Activated CD8-positive, alpha-beta memory T cell treated with anti-CD3 and anti-CD28 coated beads, Interleukin-2, amount 10 ng/mL, durations not matched to agents 7 days and 5 days (primary cell): ENCODE measurements around the gene ZNF653. TPM values are rescaled to one million over a fixed set of nuclear protein-coding genes. Genes with fewer than 3 reads are reported as not detected.

Experiments
- ATAC-seq: fragments of 150-1000 bp; cut with Tn5 transposase; one replicate; pipeline ENCODE4 v1.10.0; 2021; ENCODE audit warnings: moderate library complexity
- CTCF ChIA-PET: fragments of 350-600 bp; sonication (Branson Sonifier 250); formaldehyde crosslinking; loops from one replicate; lab custom pipeline; 2021; ENCODE audit warnings: antibody characterized with exemption; lab: Charles Lee
- DNase-seq: peaks from one replicate; pipeline ENCODE4 v3.0.0-alpha.2; 2020
- H3K27ac Mint-ChIP-seq: one replicate; pipeline ENCODE4 v1.8.0; 2021; ENCODE audit warnings: mild to moderate bottlenecking, mixed read lengths
- H3K27me3 Mint-ChIP-seq: one replicate; pipeline ENCODE4 v1.8.0; 2021; ENCODE audit warnings: mixed read lengths
- H3K36me3 Mint-ChIP-seq: one replicate; pipeline ENCODE4 v1.8.0; 2021; ENCODE audit warnings: mild to moderate bottlenecking, mixed read lengths
- H3K4me1 Mint-ChIP-seq: one replicate; pipeline ENCODE4 v1.8.0; 2021; ENCODE audit warnings: mixed read lengths
- H3K4me3 Mint-ChIP-seq: one replicate; pipeline ENCODE4 v1.8.0; 2021; ENCODE audit warnings: mild to moderate bottlenecking, moderate library complexity, mixed read lengths
- H3K9me3 Mint-ChIP-seq: one replicate; pipeline ENCODE4 v1.8.0; 2022; ENCODE audit warnings: low read depth, mixed read lengths
- total RNA-seq, 2 experiments: library from RNA; stranded (reverse); gene quantifications; one replicate each; pipeline ENCODE4 v1.2.3, GENCODE V29; 2021

Gene ZNF653
- total RNA-seq, 2 experiments from 2014 or later = 16.1 to 16.7 TPM

DNA sequence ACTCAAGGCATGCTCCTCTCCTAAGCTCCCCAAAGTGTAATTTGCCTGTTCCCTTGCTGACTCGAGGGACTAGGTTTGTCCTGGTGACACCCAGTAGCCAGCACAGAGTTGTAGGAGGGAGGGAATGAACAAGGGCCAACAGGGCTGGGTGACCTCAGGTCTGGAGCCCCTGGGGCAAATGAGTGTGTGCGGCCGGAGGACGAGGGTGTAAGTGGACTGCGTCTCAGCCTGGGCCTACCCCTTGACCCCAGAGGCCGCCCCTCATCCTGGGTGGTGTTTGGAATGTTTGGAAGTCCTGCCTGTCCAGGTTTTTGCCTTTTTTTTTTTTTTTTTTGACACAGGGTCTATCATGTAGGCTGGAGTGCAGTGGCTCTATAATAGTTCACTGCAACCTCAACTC lies 1.3 kb upstream of the ZNF653 start:
- no peaks in the 10 kb centered on the region for H3K9me3 Mint-ChIP-seq
- H3K27me3 Mint-ChIP-seq = no peaks in the 10 kb centered on the region
- CTCF ChIA-PET = interaction anchor here (1.0 to 2.1 kb wide), 3 partner anchors 24 to 130 kb away, joined by 4 to 8 read pairs (median 4); no protein-coding TSS in a partner anchor
- DNase-seq (no peak), ATAC-seq (no peak)
- H3K27ac Mint-ChIP-seq = peak overlapping the region; percentile 92
- peak overlapping the region; percentile 81 for H3K4me3 Mint-ChIP-seq
- peaks cover 20% of the 10 kb centered on the region for H3K4me1 Mint-ChIP-seq
- peaks cover 1% of the 10 kb centered on the region for H3K36me3 Mint-ChIP-seq

DNA sequence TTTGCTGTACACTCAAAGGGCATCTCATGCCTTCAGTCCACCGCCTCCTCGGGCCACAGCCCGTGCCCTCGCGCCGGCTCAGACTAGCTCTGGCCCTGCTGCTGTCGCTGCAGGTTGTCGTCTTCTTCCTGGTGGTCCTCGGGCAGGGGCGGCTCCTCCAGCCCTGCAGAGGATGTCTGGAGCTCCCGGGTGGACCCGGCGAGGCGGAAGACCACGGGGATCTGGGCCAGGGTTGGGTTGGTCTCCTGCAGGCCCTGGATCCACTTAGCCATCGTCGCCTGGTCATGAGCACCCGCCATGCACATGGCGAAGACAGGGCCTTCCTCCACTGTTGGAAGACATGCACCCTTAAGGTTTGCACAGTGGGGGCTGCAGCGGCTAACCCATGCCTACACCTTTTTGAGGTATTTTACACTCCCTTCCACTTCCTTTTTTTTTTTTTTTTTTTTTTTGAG lies 489 bp upstream of the ZNF653 start:
- Mint-ChIP-seq H3K4me3 (peak overlapping the region; percentile 81), H3K27ac (peak overlapping the region; percentile 92), H3K36me3 (peaks cover 1% of the 10 kb centered on the region), H3K4me1 (peaks cover 20% of the 10 kb centered on the region), H3K9me3 (no peaks in the 10 kb centered on the region), H3K27me3 (no peaks in the 10 kb centered on the region)
- DNase-seq = no peak
- CTCF ChIA-PET = interaction anchor here (1.0 to 2.1 kb wide), 3 partner anchors 23 to 129 kb away, joined by 4 to 8 read pairs (median 4); no protein-coding TSS in a partner anchor
- ATAC-seq = peak; percentile 40

DNA sequence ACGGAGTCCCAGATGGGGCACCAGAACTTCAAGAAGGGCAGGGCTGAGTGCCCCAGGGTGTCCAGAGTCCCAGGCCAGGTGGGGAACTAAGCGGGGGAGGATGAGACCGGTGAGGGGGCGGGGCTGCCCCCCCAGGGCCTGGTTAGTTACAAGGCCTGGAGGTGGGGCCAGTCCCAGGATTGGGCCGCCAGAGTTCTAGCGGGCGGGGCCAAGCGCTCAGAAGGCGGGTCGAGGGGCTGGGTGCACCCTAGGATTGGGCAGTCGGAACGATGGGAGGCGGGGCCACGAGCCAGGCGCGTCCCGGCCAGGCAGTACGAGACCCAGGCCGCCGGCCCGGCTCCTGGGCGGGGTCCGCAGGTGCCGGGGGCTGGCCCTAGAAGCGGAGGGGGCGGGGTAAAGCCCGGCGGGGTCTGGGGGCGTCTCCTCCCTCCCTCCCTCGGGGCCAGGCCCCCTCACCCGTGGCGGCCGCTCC lies 571 bp downstream of the ZNF653 start:
- peak; percentile 94 for ATAC-seq
- Mint-ChIP-seq H3K36me3 (peaks cover 1% of the 10 kb centered on the region), H3K27me3 (no peaks in the 10 kb centered on the region), H3K4me3 (peak overlapping the region; percentile 81), H3K4me1 (peaks cover 20% of the 10 kb centered on the region), H3K27ac (peak overlapping the region; percentile 92), H3K9me3 (no peaks in the 10 kb centered on the region)
- CTCF ChIA-PET = interaction anchor here (1.0 to 2.1 kb wide), 3 partner anchors 22 to 419 kb away, joined by 3 to 8 read pairs (median 3); no protein-coding TSS in a partner anchor
- peak; percentile 98 for DNase-seq

DNA sequence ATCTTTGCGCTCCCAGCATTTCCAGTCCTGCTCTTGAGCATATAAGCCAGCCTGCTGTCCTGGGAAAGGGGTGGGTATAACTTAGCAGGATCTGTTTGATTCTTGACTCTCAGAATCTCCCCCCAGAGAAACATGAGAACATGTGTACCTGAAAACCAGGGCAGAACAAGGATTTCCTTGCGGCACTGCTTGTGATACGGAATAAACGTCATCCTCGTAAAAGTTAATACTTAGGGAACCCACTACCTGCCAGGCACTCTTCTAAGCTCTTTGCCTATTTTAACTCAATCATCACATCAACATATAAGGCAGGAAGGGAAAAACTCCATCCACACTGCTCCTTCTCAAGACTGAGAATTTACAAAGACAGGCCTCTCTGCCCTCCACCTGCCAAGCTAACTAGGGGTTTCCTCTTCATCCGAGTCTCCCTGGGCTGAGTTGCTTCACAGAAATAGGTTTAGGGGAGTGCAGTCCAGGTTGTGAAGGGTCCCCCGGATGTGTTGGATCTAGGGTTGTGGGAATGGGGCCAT lies 1.1 kb downstream of the ZNF653 start:
- H3K27ac Mint-ChIP-seq = peak overlapping the region; percentile 92
- no peaks in the 10 kb centered on the region for H3K27me3 Mint-ChIP-seq
- peaks cover 20% of the 10 kb centered on the region for H3K4me1 Mint-ChIP-seq
- H3K4me3 Mint-ChIP-seq = peak overlapping the region; percentile 81
- ATAC-seq (no peak), DNase-seq (no peak)
- no peaks in the 10 kb centered on the region for H3K9me3 Mint-ChIP-seq
- CTCF ChIA-PET = interaction anchor here (1.1 kb wide), 1 partner anchor 420 kb away, joined by 3 read pairs; no protein-coding TSS in a partner anchor
- peaks cover 1% of the 10 kb centered on the region for H3K36me3 Mint-ChIP-seq

DNA sequence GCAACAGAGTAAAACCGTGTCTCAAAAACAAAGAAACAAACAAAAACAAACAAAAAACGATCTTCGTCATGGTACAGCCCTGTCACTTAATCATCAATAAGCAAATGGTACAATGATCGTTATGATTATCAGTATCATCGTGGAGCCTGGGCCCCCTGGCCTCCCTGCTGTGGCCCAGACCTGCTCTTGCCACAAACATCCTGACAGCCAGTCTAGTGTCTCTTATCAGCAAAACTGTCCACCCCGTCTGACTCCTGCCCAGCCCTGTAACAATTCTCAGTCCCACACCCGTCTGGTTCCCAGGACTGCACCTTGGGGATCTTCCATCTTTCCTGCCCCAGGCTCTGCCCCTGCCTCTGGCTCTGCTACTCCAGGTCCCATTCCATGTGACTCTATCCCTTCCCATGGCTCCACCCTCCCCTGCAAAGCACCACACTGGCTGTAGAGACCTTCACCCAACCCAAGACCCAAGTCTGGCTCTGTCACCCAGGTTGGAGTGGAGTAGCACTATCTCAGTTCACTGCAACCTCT lies 5.7 kb downstream of the ZNF653 start:
- H3K4me3 Mint-ChIP-seq = no peak overlapping the region
- H3K27me3 Mint-ChIP-seq = no peaks in the 10 kb centered on the region
- no peaks in the 10 kb centered on the region for H3K9me3 Mint-ChIP-seq
- ATAC-seq (no peak), DNase-seq (no peak)
- CTCF ChIA-PET = interaction anchor here (0.7 to 3.1 kb wide), 2 partner anchors 17 to 132 kb away, joined by 4 to 8 read pairs; no protein-coding TSS in a partner anchor
- H3K4me1 Mint-ChIP-seq = peaks cover 7% of the 10 kb centered on the region
- peaks cover 4% of the 10 kb centered on the region for H3K36me3 Mint-ChIP-seq
- H3K27ac Mint-ChIP-seq = no peak overlapping the region

DNA sequence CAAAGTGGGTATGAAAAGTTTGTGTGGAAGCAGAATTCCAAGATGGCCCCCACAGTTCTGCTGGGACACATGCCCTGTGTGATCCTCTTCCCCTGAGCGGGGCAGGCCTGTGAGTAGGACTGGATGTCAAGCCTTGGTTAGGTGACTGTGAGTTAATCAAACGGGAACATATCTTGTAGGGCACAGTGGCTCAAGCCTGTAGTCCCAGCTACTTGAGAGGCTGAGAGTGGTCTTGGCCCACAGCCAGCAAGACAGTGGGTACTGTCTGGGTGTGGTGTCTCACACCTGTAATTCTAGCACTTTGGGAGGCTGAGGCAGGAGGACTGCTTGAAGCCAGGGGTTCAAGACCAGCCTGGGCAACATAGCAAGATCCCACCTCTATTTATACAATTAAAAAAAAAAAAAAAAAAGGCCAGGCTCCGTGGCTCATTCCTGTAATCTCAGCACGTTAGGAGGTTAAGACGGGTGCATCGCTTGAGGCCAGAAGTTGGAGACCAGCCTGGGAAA lies 6.4 kb downstream of the ZNF653 start:
- ATAC-seq (no peak), DNase-seq (no peak)
- Mint-ChIP-seq H3K27ac (no peak overlapping the region), H3K4me1 (peaks cover under 1% of the 10 kb centered on the region), H3K27me3 (no peaks in the 10 kb centered on the region), H3K4me3 (no peak overlapping the region), H3K36me3 (peaks cover 4% of the 10 kb centered on the region), H3K9me3 (no peaks in the 10 kb centered on the region)
- CTCF ChIA-PET = interaction anchor here (0.7 kb wide), 1 partner anchor 132 kb away, joined by 4 read pairs; no protein-coding TSS in a partner anchor

DNA sequence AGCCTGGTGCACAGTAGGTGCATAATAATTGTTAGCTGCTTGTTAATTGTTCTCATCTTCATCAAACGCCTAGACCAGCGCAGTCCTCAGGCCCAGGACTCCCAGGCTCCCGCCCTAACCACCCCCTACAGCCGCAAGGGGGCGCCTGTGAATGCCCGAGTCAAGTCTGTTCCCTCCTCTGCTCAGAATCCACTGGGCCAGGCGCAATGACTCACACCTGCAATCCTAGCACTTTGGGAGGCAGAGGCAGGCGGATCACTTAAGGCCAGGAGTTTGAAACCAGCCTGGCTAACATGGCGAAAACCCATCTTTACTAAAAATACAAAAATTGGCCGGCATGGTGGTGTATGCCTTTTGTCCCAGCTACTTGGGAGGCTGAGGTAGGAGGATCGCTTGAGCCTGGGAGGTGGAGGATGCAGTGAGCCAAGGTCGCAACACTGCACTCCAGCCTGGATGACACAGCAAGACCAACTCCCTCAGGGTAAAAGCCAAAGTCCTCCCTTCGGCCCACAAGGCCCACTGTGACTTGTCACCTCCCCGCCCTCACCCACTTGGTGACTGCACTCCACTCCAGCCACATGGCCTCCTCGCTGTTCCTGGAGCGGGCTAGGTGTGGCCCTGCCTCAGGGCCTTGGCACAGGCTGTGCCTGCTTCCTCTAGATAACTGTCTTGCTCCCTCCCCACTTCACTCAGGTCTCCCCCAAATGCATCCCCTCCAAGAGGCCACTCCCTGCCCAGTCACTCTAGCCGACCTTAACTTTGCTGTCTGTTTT lies 9.1 kb downstream of the ZNF653 start:
- H3K27me3 Mint-ChIP-seq = no peaks in the 10 kb centered on the region
- no peak overlapping the region for H3K27ac Mint-ChIP-seq
- CTCF ChIA-PET = interaction anchor here (0.9 to 2.3 kb wide), 3 partner anchors 14 to 113 kb away, joined by 3 to 9 read pairs (median 5); partner anchors contain the start of gene EPOR

DNA sequence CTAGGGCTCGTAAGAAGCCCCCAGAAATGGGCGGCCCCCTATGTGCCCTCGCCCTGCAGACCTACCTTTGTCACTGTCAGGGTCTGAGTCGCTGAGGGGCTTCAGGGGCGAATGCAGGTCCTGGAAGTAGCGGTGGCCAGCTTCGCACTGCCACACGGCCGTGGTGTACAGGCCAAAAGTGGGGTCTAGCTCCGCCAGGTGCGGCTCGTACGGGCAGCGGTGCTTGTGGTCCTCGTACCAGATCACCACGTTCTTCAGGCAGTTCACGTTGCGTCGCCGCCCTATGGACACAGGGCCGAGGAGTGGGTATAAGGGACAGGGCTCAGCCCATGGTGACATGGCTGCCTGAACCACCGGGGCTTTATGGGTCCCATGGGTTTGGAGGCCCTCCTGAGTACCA lies 9.8 kb downstream of the ZNF653 start:
- no peaks in the 10 kb centered on the region for H3K9me3 Mint-ChIP-seq
- no peak for ATAC-seq
- no peaks in the 10 kb centered on the region for H3K4me1 Mint-ChIP-seq

More for the DNA sequence above, 9.1 kb downstream of the ZNF653 start:
- H3K4me1 Mint-ChIP-seq = no peaks in the 10 kb centered on the region
- H3K9me3 Mint-ChIP-seq = no peaks in the 10 kb centered on the region
- ATAC-seq = peak; percentile 82
- DNase-seq = peak; percentile 71
- H3K36me3 Mint-ChIP-seq = peaks cover 2% of the 10 kb centered on the region
- H3K4me3 Mint-ChIP-seq = no peak overlapping the region

DNA sequence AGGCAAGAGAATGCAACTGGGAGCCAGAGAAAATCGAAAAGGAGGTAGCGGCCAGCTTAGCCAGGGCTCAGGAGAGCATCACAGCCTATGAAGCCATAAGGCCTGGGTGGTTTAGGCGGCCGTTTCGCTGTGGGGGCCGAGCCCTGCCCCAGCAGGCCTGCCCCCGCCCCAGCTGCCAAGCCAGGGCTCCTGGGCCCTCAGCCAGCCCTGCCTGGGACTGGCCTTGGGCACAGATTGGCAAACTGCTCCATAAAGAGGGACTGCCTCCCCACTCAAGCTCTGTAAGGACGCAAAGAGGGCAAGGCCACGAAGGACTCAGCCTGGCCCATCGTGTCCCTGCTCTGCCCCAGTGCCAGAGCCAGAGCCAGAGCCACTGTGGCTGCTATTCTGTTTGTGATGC lies 10.2 kb downstream of the ZNF653 start:
- Mint-ChIP-seq H3K9me3 (no peaks in the 10 kb centered on the region), H3K4me1 (no peaks in the 10 kb centered on the region), H3K36me3 (peaks cover 2% of the 10 kb centered on the region), H3K27me3 (no peaks in the 10 kb centered on the region), H3K4me3 (no peak overlapping the region), H3K27ac (no peak overlapping the region)
- DNase-seq (no peak), ATAC-seq (no peak)
- CTCF ChIA-PET = interaction anchor here (1.8 kb wide), 1 partner anchor 13 kb away, joined by 8 read pairs; no protein-coding TSS in a partner anchor

More for the DNA sequence above, 9.8 kb downstream of the ZNF653 start:
- H3K4me3 Mint-ChIP-seq = no peak overlapping the region
- CTCF ChIA-PET = interaction anchor here (0.9 to 2.3 kb wide), 4 partner anchors 13 to 112 kb away, joined by 3 to 9 read pairs (median 6); partner anchors contain the start of gene EPOR
- no peaks in the 10 kb centered on the region for H3K27me3 Mint-ChIP-seq
- H3K27ac Mint-ChIP-seq = no peak overlapping the region
- H3K36me3 Mint-ChIP-seq = peaks cover 2% of the 10 kb centered on the region
- DNase-seq = no peak

DNA sequence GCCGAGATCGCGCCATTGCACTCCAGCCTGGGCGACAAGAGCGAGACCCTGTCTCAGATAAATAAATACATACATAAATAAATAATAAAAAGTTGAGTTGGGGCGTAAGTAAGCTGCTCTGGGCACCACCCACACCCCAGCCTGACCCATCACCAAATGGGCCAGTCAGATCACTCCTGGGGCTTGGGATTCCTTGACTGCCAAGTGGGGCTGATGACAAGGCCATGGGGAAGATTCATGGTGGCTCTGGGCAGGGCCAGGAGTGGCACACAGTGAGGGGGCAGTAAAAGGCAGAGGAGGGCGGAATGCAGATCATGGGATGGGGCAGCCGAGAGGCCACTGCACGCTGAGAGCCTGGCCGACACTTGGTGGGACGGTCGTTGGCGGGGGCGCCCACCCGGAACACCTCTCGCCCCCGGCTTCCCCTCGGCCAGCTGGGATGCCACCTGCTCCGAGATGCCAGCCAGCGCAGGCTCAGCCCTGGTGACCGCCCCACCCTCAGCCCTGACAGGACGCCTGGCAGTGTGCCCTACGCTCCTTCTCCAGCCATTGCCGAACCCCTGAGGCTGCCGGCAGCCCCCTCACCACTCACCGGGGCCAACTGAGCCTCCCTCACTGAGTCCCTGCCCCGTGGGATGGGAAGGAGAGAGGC lies 10.9 kb downstream of the ZNF653 start:
- no peaks in the 10 kb centered on the region for H3K27me3 Mint-ChIP-seq
- DNase-seq = no peak

DNA sequence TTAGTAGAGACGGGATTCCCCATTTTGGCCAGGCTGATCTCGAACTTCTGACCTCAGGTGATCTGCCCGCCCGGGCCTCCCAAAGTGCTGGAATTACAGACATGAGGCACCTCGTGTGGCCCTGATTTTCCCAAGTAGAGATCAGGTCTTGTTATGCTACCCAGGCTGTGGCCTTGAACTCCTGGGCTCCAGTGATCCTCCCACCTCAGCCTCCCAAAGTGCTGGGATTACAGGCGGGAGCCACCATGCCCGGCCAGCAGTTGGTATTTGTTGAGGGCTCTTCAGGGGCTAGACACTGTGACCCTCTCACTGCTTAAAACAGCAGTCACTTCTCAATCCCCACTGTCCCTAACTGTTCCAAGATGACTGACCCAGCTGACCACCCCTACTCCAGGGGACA lies 16.3 kb downstream of the ZNF653 start:
- ATAC-seq = no peak
- Mint-ChIP-seq H3K9me3 (no peaks in the 10 kb centered on the region), H3K4me3 (no peak overlapping the region), H3K27ac (no peak overlapping the region), H3K4me1 (no peaks in the 10 kb centered on the region), H3K27me3 (no peaks in the 10 kb centered on the region), H3K36me3 (peaks cover 3% of the 10 kb centered on the region)
- no peak for DNase-seq
- CTCF ChIA-PET = no interaction called here

More for the DNA sequence above, 10.9 kb downstream of the ZNF653 start:
- Mint-ChIP-seq H3K9me3 (no peaks in the 10 kb centered on the region), H3K27ac (no peak overlapping the region), H3K4me1 (no peaks in the 10 kb centered on the region), H3K36me3 (peaks cover 3% of the 10 kb centered on the region), H3K4me3 (no peak overlapping the region)
- no peak for ATAC-seq
- CTCF ChIA-PET = interaction anchor here (0.6 to 1.8 kb wide), 2 partner anchors 12 to 276 kb away, joined by 3 to 8 read pairs; no protein-coding TSS in a partner anchor

DNA sequence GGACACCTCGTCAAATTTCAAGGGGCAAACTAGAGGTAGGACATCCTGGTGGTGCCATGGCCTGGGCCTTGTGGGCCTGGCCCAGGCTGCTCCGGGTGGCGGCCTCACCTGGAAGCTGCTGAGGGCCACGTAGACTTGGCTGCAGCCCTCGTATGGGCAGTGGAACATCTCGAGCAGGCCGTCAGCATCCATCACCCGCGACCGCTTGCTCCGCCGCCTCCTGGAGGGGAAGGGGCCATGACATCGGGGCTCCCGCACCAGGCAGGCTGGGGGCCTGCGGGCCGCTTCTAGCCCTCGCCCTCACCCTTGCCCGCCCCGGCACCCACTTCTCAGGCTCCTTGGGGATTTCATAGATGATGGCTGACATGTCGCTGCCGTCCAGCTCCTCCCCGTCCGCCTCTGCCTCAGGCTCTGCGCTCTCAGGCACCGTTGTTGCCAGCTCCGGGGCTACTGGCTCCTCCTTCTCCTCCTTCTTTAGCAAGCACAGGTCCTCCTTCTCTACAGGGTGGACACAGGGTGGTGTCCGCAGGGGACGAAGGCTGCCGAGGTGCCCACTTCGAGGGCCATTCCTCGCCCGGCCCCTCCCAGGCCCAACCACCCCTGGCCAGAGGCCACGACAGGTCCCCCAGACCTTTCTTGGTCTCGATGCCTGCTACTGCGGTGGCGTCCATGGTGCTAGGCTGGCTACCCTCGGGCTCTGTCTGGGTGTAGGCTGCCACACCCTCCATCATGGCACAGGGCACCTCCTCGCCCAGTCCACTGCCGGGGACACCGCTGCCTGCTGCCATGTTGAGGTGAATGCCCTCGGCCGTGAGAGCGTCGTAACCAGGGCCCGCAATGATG lies 18.8 kb downstream of the ZNF653 start:
- Mint-ChIP-seq H3K9me3 (no peaks in the 10 kb centered on the region), H3K27ac (no peak overlapping the region)
- CTCF ChIA-PET = no interaction called here

More for the DNA sequence above, 18.8 kb downstream of the ZNF653 start:
- Mint-ChIP-seq H3K4me1 (peaks cover 12% of the 10 kb centered on the region), H3K27me3 (peaks cover 1% of the 10 kb centered on the region), H3K36me3 (peaks cover 7% of the 10 kb centered on the region), H3K4me3 (no peak overlapping the region)
- ATAC-seq (no peak), DNase-seq (no peak)
